Stimulated activated CD4-positive, alpha-beta T cell treated with anti-CD3 and anti-CD28 coated beads, TNF-alpha, amount 100 ng/mL, for 4 hours (primary cell): ENCODE results near the gene METTL26.
A peak's percentile ranks its signal among the peaks of the same experiment; 100 is the strongest.

Experiments
- DNase-seq, 3 experiments: peaks; one replicate each; pipeline ENCODE4 v3.0.0-alpha.2; 2020; ENCODE audit warnings: low read depth in 3 of 3

The METTL26 gene

GRCh38 chr16:674968-675883, 39.1 kb upstream of the METTL26 start, which contains the start of gene RHBDL1:
RHBDL1 (plus strand) TSS chr16:675671; CDS start chr16:675791, 120 bp downstream.
- no peak for DNase-seq

- DNase-seq: no peak
These were observed 38.2 kb upstream of the METTL26 start for GRCh38 chr16:674214-674881.

GRCh38 chr16:673399-673991, 37.4 kb upstream of the METTL26 start:
- no peak for DNase-seq

- no peak for DNase-seq
These were observed 36.7 kb upstream of the METTL26 start for GRCh38 chr16:672851-673250.

DNA sequence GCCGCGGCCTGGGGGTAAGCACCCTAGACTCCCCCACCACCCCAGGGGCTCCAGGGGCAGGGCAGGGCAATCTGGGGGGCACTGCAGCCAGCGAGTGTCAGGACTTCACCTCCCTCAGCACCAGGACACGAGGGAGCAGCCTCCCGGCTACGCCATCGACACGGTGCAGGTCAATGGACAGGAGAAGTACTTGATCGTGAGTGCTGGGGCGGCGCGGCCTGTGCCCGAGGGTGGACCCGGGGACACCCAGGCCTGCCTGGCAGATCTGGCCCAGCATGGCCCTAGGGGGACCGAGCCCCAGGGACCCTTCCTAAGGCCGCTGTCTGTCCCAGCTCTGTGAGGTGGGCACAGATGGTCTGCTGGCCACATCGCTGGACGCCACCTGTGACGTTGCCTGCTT, 36.3 kb upstream of the METTL26 start:
- DNase-seq: no peak

DNA sequence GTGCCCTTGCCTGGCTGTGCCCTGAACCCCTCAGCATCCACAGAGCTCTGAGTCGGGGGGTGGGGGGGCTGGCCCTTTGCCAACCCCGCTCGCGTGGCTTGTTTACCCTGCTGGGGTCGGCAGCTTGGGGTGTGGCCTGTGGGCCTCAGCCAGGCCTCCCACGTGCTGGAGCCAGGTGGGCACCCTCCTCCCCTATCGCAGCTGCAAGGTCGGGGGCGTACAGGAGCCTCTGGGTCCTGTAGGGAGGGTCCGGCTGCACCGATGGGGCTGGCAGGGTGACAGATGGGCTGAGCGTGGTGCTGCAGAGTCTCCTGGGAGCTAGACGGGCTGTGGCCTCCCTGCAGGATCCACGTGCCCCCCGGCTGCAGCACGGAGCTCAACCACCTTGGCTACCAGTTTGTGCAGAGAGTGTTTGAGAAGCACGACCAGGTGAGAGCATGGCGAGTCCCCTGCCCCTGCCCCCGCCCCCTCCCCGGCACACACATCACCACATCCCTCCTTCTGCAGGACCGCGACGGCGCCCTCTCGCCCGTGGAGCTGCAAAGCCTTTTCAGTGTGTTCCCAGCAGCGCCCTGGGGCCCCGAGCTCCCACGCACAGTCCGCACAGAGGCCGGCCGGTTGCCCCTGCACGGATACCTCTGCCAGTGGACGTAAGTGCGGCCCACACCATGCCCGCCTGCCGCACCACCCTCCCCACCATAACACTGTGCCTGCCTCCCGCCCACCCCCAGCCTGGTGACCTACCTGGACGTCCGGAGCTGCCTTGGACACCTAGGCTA, 35.4 kb upstream of the METTL26 start:
- no peak for DNase-seq

DNA sequence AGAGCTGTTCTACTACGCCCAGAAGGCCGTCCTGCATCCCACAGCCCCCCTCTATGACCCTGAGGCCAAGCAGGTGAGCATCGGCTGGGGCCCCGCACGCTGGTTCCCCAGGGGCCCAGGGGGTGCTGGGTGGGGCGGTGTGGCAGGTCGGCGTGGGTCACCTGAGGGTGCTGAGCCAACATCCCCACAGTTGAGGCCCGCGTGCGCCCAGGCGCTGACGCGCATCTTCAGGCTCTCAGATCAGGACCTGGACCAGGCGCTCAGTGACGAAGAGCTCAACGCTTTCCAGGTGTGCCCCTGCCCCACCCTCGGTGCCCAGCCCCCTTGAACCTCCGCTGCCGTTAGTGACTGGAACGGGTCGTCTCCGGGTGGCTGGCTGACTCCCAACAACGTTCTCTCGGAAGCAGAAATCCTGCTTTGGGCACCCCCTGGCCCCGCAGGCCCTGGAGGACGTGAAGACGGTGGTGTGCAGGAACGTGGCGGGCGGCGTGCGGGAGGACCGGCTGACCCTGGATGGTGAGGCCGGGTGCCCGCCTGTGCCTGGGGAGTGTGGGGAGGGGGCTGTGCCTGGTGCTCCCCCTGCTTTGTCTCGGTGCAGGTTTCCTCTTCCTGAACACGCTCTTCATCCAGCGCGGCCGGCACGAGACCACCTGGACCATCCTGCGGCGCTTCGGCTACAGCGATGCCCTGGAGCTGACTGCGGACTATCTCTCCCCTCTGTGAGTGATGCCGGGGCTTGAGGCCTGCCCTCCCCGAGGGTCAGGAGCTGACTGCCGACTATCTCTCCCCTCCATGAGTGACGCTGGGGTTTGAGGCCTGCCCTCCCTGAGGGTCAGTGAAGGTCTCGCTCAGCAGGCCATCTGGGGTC, 34.6 kb upstream of the METTL26 start:
- DNase-seq: no peak

DNA sequence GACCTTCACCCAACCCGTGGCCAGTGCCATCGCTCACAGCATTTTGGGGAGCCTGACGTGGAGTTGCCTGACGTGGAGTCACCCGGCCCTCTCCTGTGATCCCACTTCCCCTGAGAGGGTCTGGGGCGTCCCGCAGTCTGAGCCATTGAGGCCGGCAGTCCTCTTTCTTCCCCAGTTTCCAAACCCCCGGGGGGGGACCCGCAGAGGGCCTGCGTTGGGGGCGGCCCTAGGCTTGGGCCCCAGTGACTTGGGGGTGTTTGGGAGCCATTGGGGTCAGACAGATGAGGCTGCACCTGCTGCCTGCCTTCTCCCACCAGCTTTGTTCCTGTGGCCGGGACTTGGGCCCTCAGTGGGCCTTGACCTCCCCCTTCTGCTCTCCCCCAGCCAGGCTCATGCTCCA, 33.6 kb upstream of the METTL26 start:
- DNase-seq: no peak

GRCh38 chr16:668519-669171, 32.5 kb upstream of the METTL26 start:
- no peak for DNase-seq

- peak; percentile 83 to 91 (median 86) for DNase-seq
These were observed 31.8 kb upstream of the METTL26 start, which contains the start of gene RHOT2 for GRCh38 chr16:667780-668518. RHOT2 (plus strand) TSS chr16:668132; CDS start chr16:668200, 68 bp downstream.

- no peak for DNase-seq
These were observed 31.1 kb upstream of the METTL26 start for GRCh38 chr16:667113-667779.

- no peak for DNase-seq
These were observed 30.5 kb upstream of the METTL26 start for GRCh38 chr16:666572-666971.

DNA sequence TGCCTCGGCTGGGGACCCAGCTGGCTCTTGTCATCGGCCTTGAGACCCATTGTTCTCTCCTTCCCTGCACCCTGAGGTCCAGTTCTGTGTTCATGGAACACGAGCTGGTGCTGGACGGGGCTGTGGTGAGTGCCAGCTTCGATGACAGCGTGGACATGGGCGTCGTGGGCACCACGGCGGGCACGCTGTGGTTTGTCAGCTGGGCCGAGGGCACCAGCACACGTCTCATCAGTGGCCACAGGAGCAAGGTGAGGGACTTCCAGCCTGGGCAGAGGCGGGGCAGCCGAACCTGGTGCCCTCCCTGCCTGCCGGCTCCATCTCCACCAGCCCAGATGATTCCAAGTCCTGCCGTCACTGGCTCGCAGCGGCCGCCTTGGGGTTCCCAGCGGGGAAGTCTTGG, 26.5 kb upstream of the METTL26 start:
- DNase-seq: no peak

DNA sequence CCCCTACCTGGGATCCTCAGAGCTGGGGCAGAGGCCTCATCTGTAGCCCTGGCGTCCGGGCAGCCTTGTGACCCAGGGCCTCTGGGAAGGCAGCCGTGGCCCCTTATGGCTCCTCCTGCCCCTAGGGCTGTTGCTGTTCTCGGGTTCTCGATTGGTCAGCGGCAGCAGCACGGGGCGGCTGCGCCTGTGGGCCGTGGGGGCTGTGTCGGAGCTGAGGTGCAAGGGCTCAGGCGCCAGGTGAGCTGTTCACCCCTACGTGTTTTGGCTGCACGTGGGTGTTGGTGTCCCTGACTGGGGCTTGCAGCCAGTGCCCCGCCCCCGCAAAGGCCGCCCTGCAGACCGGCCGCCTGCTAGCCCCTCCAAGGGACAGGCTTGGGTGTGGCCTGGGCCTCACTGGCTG, 26.0 kb upstream of the METTL26 start:
- no peak for DNase-seq

DNA sequence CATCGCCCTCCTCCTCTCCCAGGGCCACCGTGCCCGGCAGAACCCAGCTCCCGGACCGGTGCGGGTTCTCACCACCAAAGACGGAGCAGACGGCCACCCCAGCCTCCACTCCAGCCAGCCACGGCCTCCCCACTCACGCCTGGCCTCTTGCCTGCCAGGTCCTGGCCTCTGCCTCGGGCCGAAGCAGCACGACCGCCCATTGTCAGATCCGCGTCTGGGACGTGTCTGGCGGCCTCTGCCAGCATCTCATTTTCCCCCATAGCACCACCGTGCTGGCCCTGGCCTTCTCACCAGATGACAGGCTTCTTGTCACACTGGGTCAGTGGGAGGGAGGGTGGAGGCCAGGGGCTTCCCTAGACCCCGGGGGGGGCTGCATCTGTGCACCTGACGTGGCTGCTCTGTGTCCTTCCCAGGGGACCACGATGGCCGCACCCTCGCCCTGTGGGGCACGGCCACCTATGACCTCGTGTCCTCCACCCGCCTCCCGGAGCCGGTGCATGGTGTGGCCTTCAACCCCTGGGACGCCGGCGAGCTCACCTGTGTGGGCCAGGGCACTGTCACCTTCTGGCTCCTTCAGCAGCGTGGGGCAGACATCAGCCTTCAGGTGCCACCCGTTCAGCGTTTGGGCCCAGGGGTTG, 25.2 kb upstream of the METTL26 start:
- no peak for DNase-seq

DNA sequence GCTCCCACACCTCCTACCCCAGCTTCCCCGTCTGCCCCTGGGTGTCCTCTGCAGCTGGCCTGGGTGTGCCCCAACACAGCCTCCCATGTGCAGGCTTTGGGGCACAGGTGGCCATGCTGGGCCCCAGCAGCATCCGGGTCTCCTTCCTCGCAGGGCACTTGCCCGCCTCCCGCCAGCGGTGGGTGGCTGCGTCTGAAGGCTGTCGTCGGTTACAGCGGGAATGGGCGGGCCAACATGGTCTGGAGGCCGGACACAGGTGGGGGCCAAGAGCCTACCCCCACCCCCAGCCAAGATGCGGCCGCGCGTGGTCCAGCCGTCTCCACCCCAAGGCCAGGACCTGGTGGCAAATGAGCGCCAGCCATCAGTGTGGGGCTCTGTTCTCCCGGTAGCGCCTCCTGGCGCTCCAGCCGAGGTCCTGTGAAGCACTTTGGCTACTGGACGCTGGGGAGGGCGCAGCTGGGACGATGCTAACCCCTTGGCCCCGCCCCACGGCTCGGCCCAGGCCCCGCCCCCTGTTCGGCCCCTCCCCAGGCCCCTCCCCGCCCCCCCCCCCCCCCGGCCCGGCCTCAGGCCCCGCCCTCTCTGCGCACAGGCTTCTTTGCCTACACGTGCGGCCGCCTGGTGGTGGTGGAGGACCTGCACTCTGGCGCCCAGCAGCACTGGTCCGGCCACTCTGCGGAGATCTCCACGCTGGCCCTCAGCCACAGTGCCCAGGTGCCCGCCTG, 24.5 kb upstream of the METTL26 start:
- DNase-seq: peak in 2 of 3 experiments; percentile 34 to 40

- no peak for DNase-seq
These were observed 24.0 kb upstream of the METTL26 start for GRCh38 chr16:660132-660458.

DNA sequence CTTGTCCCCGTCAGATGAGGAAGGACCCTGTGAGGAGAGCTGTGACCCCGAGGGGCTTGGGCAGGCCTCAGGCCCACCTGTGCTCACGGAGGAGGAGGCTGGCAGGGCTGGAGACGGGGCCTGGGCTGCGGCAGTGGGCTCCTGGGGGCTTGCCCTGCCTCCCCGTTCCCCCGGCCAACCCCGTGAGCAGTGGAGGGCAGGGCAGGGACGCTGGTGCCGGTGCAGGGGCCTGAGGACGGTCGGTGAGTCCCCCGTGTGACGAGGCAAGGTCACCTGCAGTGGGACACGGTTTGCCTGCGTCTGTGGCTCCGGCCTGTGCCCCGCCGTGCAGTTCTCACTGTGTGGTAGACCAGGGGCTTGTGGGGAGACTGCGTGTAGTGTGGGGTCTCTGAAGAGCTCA, 23.5 kb upstream of the METTL26 start:
- DNase-seq: no peak
